PC-9 (cell line): ENCODE results near the gene ZNF3. TPM values are rescaled to one million over a fixed set of nuclear protein-coding genes. Genes with fewer than 3 reads are reported as not detected.

Source experiments
- BruUV-seq: library from RNA; stranded (reverse); fragments of 400-500 nt; replicated peaks from 2 replicates; lab custom pipeline; 2021; lab: Mats Ljungman, UMichigan
- CTCF ChIA-PET: fragments of 300-600 bp; sonication (Branson Sonifier 250); formaldehyde crosslinking; loops from one replicate; lab custom pipeline; 2022; ENCODE audit warnings: antibody characterized with exemption; lab: Charles Lee
- POLR2A ChIA-PET: fragments of 300-600 bp; sonication (Branson Sonifier 250); formaldehyde crosslinking; loops from one replicate; lab custom pipeline; 2022; ENCODE audit warnings: antibody characterized with exemption; ENCODE audit not compliant: unreplicated experiment; lab: Charles Lee
- DNase-seq, 2 experiments: peaks; one replicate each; pipeline versions ENCODE4 v3.0.0 to v3.0.0-alpha.2; 2015 to 2022; ENCODE audit warnings: mixed read lengths in 1 of 2
- H2AFZ ChIP-seq: fragments of 200-600 bp; sonication (generic); 2 replicates; pipeline ENCODE4 v1.8.1; 2017; ENCODE audit warnings: antibody characterized with exemption
- H3F3A ChIP-seq: fragments of 200-600 bp; sonication (generic); 2 replicates; pipeline ENCODE4 v1.8.1; 2017; ENCODE audit warnings: antibody characterized with exemption, mild to moderate bottlenecking, low read depth; ENCODE audit not compliant: insufficient read depth
- H3K27ac ChIP-seq: fragments of 200-600 bp; sonication (generic); 2 replicates; pipeline ENCODE4 v1.6.1; 2016; ENCODE audit warnings: mixed run types
- H3K27me3 ChIP-seq: fragments of 200-600 bp; sonication (generic); 2 replicates; pipeline ENCODE4 v1.6.1; 2016; ENCODE audit warnings: low read depth, mixed run types; ENCODE audit not compliant: insufficient read depth
- H3K36me3 ChIP-seq: fragments of 200-600 bp; sonication (generic); 2 replicates; pipeline ENCODE4 v1.6.1; 2016; ENCODE audit warnings: low read depth, mixed run types
- H3K4me1 ChIP-seq: fragments of 200-600 bp; sonication (generic); replicated peaks from 2 replicates; pipeline ENCODE4 v1.6.1; 2016; ENCODE audit warnings: mixed run types; ENCODE audit not compliant: insufficient read depth
- H3K4me2 ChIP-seq: fragments of 200-600 bp; sonication (generic); 2 replicates; pipeline ENCODE4 v1.6.1; 2017; ENCODE audit warnings: mixed run types
- H3K4me3 ChIP-seq: fragments of 200-600 bp; sonication (generic); 2 replicates; pipeline ENCODE4 v1.6.1; 2016; ENCODE audit warnings: mixed run types
- H3K79me2 ChIP-seq: fragments of 200-600 bp; sonication (generic); 2 replicates; pipeline ENCODE4 v1.6.1; 2017; ENCODE audit warnings: low read depth, mixed run types
- H3K9me2 ChIP-seq: fragments of 200-600 bp; sonication (generic); 2 replicates; pipeline ENCODE4 v1.8.1; 2017; ENCODE audit warnings: mild to moderate bottlenecking; ENCODE audit not compliant: insufficient read depth
- H3K9me3 ChIP-seq: fragments of 200-600 bp; sonication (generic); 2 replicates; pipeline ENCODE4 v1.8.1; 2016; ENCODE audit warnings: low read depth; ENCODE audit not compliant: insufficient read depth
- H4K20me1 ChIP-seq: fragments of 200-600 bp; sonication (generic); 2 replicates; pipeline ENCODE4 v1.8.1; 2017; ENCODE audit not compliant: insufficient read depth
- EZH2 ChIP-seq: fragments of 200-600 bp; sonication (generic); IDR thresholded peaks from 2 replicates; pipeline ENCODE4 v1.8.0; 2017; ENCODE audit warnings: antibody characterized with exemption, low read depth
- intact Hi-C: fragments of 100-400 bp; cut with micrococcal nuclease; formaldehyde crosslinking; loops from one replicate; pipeline ENCODE4 v1.10.0; 2022; ENCODE audit not compliant: unreplicated experiment
- total RNA-seq: library from RNA; stranded (reverse); gene quantifications from 2 replicates; pipeline ENCODE4 v1.2.3, GENCODE V29; 2021
- TF ChIP-seq, protein P1 (sequence below): fragments of 200-600 bp; sonication (generic); conservative IDR thresholded peaks from 2 replicates; pipeline ENCODE4 v1.6.1; 2017; ENCODE audit warnings: mixed run types, antibody characterized with exemption, mild to moderate bottlenecking, moderate library complexity

ZNF3 gene
- total RNA-seq, 1 experiment from 2014 or later: 39.0 TPM

DNA sequence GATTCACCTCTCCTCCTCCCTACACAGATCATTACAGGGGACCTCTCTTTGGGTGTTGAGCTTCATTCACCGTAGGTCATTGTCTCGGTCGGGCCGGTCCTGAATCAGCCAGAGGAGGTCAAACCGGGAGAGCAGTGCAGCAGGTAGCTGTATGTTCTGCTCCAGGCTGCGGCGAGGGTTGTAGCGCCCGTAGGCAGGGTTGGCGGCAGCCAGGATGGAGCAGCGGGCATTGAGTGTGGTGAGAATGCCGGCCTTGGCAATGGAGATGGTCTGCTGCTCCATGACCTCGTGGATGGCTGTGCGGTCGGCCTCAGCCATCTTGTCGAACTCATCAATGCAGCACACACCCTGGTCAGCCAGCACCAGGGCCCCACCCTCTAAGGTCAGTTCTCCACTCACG lies 14.2 kb upstream of the ZNF3 start:
- Histone ChIP-seq H3K27ac (no peak overlapping the region), H3K36me3 (peaks cover 52% of the 10 kb centered on the region)

DNA sequence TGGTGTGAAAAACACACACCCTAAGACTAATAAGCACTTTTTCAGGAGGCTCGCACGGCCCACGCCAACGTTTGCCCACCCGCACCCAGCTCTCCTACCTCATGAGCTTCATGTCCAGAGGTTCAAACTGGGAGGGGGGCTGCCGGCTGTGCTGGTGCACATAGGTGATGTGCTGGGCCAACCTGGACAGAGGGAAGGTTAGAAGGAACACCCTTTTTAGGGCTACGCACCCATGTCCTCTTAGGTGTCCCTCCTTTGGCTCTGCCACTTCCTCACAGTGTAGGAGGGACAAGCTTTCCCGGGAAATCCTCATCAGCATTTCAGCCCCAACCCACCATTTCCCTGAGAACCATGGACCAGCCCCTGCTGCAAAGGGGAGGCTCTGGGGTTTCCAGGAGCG lies 13.8 kb upstream of the ZNF3 start:
- intact Hi-C loops: no loop called here
- peaks cover 22% of the 10 kb centered on the region; the same call in 1 of the 2 replicates for H4K20me1 ChIP-seq
- H2AFZ ChIP-seq: no peak overlapping the region
- no peak overlapping the region for H3K4me2 ChIP-seq
- peaks cover 12% of the 10 kb centered on the region; the same call in 1 of the 2 replicates for H3K4me1 ChIP-seq
- H3K4me3 ChIP-seq: no peak overlapping the region
- no TSS peak for BruUV-seq
- H3F3A ChIP-seq: peaks cover 96% of the 10 kb centered on the region
- H3K27me3 ChIP-seq: no peaks in the 10 kb centered on the region
- ChIA-PET POLR2A (interaction anchor here (0.6 kb wide), 2 partner anchors 25 to 31 kb away, joined by 3 to 4 read pairs; no protein-coding TSS in a partner anchor), CTCF (no interaction called here)
- DNase-seq: no peak
- TF ChIP-seq, protein P1, sequence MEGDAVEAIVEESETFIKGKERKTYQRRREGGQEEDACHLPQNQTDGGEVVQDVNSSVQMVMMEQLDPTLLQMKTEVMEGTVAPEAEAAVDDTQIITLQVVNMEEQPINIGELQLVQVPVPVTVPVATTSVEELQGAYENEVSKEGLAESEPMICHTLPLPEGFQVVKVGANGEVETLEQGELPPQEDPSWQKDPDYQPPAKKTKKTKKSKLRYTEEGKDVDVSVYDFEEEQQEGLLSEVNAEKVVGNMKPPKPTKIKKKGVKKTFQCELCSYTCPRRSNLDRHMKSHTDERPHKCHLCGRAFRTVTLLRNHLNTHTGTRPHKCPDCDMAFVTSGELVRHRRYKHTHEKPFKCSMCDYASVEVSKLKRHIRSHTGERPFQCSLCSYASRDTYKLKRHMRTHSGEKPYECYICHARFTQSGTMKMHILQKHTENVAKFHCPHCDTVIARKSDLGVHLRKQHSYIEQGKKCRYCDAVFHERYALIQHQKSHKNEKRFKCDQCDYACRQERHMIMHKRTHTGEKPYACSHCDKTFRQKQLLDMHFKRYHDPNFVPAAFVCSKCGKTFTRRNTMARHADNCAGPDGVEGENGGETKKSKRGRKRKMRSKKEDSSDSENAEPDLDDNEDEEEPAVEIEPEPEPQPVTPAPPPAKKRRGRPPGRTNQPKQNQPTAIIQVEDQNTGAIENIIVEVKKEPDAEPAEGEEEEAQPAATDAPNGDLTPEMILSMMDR: no peak
- no peak for TF ChIP-seq EZH2
- peaks cover 52% of the 10 kb centered on the region for H3K36me3 ChIP-seq
- H3K79me2 ChIP-seq: peaks cover 38% of the 10 kb centered on the region
- H3K9me2 ChIP-seq: no peaks in the 10 kb centered on the region
- no peaks in the 10 kb centered on the region for H3K9me3 ChIP-seq
- H3K27ac ChIP-seq: no peak overlapping the region

More for the DNA sequence above, 14.2 kb upstream of the ZNF3 start:
- peaks cover 92% of the 10 kb centered on the region for H3F3A ChIP-seq
- peaks cover 22% of the 10 kb centered on the region; the same call in 1 of the 2 replicates for H4K20me1 ChIP-seq
- DNase-seq: no peak
- H3K9me3 ChIP-seq: no peaks in the 10 kb centered on the region
- H3K4me1 ChIP-seq: peaks cover 12% of the 10 kb centered on the region; the same call in 1 of the 2 replicates
- TF ChIP-seq, protein P1: no peak
- no peak for TF ChIP-seq EZH2
- H3K4me3 ChIP-seq: no peak overlapping the region
- intact Hi-C loops: no loop called here
- CTCF ChIA-PET: no interaction called here
- H3K4me2 ChIP-seq: no peak overlapping the region
- no TSS peak for BruUV-seq
- POLR2A ChIA-PET: no interaction called here
- H3K27me3 ChIP-seq: no peaks in the 10 kb centered on the region
- H3K79me2 ChIP-seq: peaks cover 39% of the 10 kb centered on the region
- H3K9me2 ChIP-seq: no peaks in the 10 kb centered on the region
- H2AFZ ChIP-seq: no peak overlapping the region

- no peaks in the 10 kb centered on the region for H3K9me3 ChIP-seq
- ChIA-PET CTCF (no interaction called here), POLR2A (no interaction called here)
- H3K4me2 ChIP-seq: no peak overlapping the region
- H3K79me2 ChIP-seq: peaks cover 32% of the 10 kb centered on the region
- no peak for TF ChIP-seq EZH2
- TF ChIP-seq, protein P1: no peak
- no peak overlapping the region for H2AFZ ChIP-seq
- peaks cover 42% of the 10 kb centered on the region for H3K36me3 ChIP-seq
- H3K27ac ChIP-seq: no peak overlapping the region
- H3F3A ChIP-seq: peaks cover 96% of the 10 kb centered on the region
- H4K20me1 ChIP-seq: peaks cover 22% of the 10 kb centered on the region; the same call in 1 of the 2 replicates
- BruUV-seq: no TSS peak
- H3K4me3 ChIP-seq: no peak overlapping the region
- peaks cover 13% of the 10 kb centered on the region; the same call in 1 of the 2 replicates for H3K4me1 ChIP-seq
- intact Hi-C loops: no loop called here
- no peak for DNase-seq
- H3K9me2 ChIP-seq: no peaks in the 10 kb centered on the region
- H3K27me3 ChIP-seq: no peaks in the 10 kb centered on the region
Measured at GRCh38 chr7:100093925-100094486, 12.5 kb upstream of the ZNF3 start.
